WI38 (cell line): ENCODE measurements around the gene ETS1.
A peak's percentile ranks its signal among the peaks of the same experiment; 100 is the strongest.

Experiments used
- H3K4me3 ChIP-seq: 2 replicates; pipeline ENCODE4 v1.5.1; 2011; ENCODE audit warnings: low read depth, mild to moderate bottlenecking, control low read depth, low read length
- TF ChIP-seq, protein P1 (sequence below): IDR thresholded peaks from 2 replicates; pipeline ENCODE4 v1.5.1; 2012; ENCODE audit warnings: low read depth, mild to moderate bottlenecking, control low read depth, low read length

ETS1 gene

DNA sequence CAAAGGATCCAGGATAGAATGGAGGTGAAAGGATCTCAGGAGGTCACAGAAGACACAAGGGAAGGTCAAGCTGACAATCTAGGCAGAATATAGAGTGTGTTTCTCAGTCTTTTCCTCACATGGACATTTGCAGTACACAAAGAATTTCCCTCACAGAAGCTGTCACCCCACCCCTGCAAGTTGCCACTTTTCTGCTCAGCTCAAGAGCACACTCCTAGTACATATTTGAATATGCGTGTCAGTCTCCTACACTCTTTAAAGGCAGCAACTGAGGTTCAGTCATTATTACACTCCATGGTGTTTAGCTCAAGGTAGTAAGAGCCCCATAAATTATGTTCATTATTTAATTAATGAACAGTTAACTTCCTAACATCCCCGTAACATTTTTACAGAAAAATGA is 59.1 kb downstream of the ETS1 start:
- no peak overlapping the region for H3K4me3 ChIP-seq
- TF ChIP-seq, protein P1, sequence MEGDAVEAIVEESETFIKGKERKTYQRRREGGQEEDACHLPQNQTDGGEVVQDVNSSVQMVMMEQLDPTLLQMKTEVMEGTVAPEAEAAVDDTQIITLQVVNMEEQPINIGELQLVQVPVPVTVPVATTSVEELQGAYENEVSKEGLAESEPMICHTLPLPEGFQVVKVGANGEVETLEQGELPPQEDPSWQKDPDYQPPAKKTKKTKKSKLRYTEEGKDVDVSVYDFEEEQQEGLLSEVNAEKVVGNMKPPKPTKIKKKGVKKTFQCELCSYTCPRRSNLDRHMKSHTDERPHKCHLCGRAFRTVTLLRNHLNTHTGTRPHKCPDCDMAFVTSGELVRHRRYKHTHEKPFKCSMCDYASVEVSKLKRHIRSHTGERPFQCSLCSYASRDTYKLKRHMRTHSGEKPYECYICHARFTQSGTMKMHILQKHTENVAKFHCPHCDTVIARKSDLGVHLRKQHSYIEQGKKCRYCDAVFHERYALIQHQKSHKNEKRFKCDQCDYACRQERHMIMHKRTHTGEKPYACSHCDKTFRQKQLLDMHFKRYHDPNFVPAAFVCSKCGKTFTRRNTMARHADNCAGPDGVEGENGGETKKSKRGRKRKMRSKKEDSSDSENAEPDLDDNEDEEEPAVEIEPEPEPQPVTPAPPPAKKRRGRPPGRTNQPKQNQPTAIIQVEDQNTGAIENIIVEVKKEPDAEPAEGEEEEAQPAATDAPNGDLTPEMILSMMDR: no peak

DNA sequence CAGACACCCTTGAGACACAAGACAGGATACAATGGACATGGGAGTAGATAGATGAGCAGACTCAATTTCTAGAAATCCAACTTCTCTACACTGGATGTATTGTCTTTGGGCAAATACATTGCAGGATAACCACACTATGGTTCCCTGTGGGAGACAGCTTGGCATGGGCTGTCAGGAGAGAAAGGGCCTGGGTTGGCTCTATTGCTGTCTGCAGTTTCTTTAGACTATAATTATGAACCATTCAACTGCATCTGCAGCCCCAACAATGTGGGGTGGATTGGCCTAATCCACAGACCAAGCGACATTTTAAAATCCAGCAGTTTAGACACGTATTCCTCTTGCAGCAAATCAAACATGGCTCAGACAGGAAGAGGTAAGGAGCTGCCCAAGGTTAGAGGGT is 60.3 kb downstream of the ETS1 start:
- H3K4me3 ChIP-seq: no peak overlapping the region
- TF ChIP-seq, protein P1: no peak

DNA sequence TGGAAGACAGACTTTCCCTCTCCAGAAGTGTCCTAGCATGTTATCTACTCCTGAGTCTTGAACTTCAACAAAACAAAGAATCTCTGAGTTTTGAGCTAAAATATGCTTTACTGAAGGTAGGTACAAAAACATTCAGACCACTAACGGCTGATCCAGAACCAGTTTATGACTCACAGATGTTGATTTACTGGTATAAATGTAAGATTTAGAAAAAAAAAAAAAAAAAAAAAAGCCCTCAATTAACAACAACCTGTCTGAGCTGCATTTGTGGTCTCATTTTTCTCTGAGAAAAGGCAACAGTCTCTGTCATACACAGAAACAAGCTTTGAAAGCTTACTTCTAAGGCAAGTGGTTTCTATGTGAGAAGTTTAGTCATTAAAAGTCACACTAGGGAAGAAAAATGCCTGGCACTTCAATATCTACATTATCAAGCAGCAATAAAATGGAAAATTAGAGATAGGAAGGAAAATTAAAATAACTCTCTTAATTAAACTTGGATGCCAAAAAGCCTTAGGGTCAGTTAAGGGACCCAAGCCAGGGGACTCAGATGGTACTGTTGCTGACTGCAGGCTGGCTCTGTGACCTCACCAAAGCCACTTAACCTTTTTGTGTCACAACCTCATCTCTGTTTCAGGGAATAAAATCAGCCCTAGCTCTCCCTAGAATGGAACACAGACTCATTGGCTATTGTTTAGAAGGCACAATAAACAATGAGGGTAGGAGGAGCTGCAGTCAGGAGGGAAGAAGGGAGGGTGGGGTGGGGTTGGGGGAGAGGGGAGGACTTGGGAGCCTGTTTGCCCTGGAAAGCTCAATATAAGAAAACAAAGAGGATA is 61.7 kb downstream of the ETS1 start:
- no peak overlapping the region for H3K4me3 ChIP-seq
- TF ChIP-seq, protein P1: no peak

DNA sequence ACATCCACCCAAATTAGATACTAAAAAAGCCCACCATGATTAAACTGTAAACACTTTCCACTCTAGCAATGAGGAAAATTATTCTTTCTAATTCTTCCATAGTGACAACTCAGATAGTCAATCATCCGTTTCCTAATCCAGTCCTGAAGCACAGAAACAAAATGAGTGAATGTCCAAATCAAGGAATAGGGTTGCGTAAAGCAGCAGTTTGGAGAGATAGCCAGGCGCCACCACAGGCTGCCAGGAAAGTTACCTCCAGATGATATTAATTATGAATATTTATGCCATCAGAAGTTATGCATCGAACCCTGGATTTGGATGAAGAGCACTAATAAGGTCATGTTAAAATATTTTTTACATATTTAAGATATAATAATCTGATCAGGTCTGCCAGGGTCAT is 63.2 kb downstream of the ETS1 start:
- no peak overlapping the region for H3K4me3 ChIP-seq
- TF ChIP-seq, protein P1: no peak

DNA sequence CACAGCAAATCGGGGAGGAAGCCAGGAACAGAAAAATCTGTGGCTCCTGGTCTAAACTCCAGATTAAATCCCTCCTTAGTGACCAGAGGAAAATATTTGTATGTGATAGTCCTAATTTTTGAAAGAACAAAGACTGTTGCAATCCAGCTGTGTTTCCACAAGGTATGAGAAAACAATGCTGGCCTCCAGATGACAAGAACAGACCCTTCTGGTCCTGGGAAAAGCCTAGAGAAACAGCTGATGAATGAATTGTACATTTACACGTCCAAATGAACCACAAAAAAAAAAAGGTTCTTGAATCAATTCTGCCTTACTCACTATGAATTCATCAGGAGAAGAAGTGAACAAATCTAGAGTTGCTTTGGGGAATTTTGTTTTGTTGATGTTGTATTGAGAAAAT is 63.7 kb downstream of the ETS1 start:
- TF ChIP-seq, protein P1: no peak
- H3K4me3 ChIP-seq: no peak overlapping the region; the same call in 1 of the 2 replicates

DNA sequence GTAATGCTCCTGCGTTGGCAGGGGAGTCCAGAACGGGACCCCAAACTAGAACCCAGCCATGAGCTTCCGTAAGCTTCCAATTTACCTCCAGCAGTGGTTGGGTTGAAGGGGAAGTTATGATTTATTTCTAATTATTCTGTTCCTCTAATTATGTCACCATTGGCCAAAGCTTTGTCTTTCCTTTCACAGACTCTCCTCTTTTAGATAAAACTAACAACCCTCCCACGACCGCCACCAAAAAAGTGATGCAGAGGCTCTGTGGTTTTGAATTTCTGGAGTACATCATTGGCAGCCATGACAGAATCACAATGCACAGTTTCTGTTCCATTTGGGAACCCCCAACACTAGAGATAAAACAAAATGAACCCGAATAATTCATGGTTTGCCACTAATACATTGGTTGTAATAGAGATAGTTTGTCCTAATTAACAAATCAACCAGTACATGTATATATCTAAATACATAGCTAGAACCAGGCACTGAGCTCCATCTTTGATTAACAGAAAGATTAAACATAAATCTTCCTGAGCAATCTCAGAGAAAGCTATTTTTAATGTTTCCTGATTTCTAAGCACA is 64.3 kb downstream of the ETS1 start:
- TF ChIP-seq, protein P1: no peak
- peak overlapping the region; percentile 60 for H3K4me3 ChIP-seq
